Nucleus accumbens (tissue), 56 donors: ENCODE results near the gene PRKAG2.

Experiments used
- DNase-seq, 56 donors: peaks; one replicate each; lab custom pipeline; 2025; lab: John Stamatoyannopoulos, UW

The PRKAG2 gene

GRCh38 chr7:151780631-151781030 lies 96.3 kb downstream of the PRKAG2 start:
- DNase-seq: no peak

DNA sequence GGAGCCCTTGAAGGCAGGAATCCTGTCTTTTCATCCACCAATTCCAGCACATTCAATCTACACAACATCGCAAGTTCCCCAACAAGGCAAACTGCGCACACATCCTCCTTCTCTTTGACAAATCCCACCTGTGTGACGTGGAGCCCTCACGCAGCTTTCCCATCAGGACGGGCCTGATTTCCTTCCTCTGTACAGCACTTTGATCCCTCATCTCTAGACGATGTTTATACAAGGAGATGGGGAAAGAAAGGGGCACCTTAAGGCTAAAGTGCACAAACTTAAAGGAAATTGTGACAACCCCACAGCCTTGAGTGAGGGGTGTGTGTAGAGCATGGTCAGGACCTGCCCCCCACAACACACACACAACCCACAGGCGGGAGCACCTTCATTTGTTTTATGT lies 97.2 kb downstream of the PRKAG2 start:
- DNase-seq: no peak

DNA sequence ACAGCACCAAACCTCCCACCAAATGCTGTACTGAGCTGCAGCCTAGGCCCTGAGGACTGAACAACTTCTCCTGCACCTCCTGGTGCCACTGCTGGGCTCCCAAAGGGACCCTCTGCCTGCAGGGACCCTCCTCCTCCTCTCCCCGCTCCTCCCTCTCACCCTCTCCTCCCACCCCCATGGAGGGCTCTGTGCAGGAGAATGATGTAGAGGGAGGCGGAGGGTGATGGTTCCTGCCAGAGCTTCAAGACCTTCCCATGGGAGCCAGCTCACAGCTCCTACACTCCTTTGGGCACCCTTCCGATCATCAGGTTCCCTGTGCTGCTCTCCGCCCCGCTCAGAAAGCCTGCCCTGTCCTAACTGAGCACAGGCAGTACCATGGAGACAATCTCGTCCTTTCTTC lies 97.7 kb downstream of the PRKAG2 start:
- no peak for DNase-seq

- no peak for DNase-seq
Observed at GRCh38 chr7:151777908-151778670, 98.8 kb downstream of the PRKAG2 start.

DNA sequence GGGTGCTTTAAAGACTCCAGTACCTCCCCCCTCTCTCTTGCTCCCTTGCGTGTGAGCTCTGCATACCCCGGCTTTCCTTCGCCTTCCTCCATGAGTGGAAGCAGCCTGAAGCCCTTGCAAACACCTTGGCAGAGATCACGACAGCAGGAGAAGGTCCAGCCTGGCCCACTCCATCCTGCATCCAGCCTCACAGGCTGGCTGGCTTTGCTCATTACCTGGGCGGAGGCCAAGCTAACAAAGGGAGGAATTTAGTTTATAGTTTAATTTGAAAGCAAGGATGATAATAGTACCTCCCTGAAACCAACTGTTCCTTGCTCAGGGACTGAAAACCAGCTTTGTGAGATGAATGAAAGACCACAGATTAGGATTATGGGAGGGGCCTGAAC lies 99.4 kb downstream of the PRKAG2 start:
- DNase-seq: no peak

GRCh38 chr7:151776876-151777494 lies 99.9 kb downstream of the PRKAG2 start:
- DNase-seq: no peak

DNA sequence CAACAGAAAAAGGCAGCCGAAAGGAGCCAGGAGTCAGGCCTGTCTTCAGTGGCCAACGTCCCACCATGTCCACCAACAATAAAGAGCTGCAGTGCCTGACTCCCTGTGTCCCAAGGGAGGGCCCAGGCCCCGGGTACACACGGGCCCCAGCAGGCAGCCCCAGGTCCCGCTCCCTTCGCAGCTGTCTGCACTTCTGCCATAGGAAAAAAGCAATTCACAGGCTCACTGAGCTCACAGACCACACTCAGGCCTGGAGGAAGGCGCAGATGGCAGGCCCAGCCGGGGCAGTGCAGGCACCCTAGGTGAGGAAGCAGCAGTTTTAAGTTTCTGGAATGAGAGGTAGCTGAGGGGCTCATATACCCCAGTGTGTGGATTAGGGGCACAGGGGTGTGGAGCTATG lies 100.5 kb downstream of the PRKAG2 start:
- DNase-seq: no peak

DNA sequence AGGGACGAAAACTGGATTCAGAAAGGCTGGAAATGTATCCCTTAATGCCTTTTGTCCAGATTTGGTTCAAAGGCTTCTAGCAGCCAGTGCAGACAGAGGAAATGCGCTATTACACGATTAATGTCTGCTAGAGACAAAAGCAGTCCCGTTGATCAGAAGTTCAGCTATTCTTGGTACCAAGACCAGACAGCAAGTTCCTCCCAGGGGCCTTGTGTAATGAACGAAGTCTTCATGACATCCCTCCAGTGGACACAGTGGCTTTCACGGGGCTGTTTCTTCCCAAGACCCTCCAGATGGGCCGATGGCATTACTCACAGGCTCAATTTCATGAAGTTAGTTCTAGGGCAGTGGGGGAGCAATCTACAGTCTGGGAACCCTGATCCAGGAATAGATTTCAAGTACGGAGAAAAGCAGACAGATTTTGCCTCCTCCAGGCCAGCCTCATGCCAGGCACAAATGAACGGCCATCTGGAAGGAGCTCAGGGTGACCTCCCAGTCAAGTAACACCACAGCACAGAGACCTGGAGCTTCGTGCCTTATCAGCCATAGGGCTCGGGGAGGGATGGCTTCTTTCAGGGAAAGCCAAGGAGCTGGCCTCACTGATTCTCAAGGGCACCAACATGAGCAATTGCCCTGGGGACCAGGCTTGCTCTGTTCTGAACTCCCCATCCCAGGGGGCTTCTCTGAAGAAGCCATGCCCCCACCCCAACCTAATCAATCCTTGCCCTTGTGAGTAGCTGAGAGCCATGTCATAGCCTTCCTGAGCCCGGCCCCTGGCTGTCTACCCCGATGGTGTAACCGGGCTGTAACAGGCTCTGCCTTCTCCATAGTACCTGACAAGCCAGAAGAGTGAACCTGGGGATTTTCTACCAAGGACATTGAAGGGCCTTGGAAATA lies 101.1 kb downstream of the PRKAG2 start:
- DNase-seq: no peak

GRCh38 chr7:151774951-151775350 lies 102.0 kb downstream of the PRKAG2 start:
- no peak for DNase-seq

DNA sequence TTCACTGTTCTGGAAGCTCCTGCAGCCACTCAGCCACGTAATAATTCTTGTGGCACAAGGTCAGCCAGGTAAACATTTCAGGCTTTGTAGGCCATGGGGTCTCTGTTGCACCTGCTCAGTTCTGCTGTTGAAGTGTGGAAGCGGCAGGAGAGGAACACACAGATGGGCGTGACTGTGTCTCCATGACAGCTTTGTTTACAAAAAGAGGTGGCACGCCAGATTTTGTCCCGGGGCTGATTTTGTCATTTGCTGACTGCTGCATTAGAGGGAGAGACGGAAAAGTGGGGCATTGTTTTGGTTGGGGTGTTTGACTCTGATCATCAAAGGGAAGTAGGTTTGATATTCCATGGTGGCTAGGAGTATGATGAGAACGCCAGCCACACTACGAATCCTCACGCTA lies 103.1 kb downstream of the PRKAG2 start:
- no peak for DNase-seq

DNA sequence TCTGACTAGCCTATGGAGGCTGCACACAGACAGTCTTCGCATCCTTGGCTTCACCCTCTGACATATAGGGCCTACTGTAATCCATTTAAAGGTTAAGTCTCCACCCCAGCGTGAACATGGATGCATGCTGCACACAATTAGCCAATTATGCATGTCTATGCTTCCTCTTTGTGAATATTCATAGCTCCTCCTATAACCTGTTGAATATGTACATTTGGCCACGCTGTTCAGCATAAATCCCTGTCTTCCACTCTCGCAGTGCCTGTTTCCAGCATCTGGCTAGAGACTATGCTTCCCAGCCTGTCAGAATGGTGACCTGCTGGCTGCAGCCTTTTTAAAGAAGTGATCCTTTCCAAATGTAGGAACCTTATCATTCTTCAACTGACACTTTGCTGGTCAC lies 106.7 kb downstream of the PRKAG2 start:
- no peak for DNase-seq

- no peak for DNase-seq
Observed at GRCh38 chr7:151769188-151769821, 107.6 kb downstream of the PRKAG2 start.

DNA sequence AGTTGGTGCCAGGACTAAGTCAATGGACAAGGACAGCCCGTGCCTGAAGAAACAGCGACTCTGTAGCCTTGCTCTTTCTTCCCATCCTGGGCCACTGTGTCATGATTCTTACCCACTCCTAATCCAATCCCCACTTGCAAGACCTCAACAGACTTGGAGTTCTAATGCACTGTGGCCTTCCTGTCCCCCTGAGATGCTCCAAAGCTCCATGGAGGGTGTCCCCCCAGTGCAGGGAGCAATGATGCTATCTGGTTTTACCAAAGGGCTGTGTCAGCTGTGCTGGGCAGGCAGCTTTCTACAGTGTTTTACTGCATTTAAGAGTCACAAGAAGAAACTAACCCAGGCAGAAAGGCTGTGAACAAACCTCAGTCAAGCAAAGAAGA lies 108.1 kb downstream of the PRKAG2 start:
- no peak for DNase-seq

DNA sequence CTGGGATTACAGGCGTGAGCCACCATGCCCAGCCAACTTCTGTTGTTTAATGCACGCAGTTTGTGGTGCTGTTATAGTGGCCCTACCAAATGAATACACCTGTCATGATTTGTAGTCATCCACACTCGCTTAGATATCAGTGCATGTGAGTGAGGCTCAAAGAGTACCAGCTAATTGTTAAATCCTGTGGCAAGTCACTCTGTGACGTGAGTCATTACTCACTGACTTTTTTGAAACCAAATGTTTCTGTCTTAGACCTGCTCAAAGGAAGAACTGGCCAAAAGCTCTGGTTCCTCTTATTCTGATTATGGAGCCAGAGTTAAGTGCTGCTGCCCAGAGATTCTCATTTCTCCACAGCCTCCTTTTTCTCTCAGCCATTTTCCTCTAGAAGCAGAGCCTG lies 109.4 kb downstream of the PRKAG2 start:
- no peak for DNase-seq

- no peak for DNase-seq
Observed at GRCh38 chr7:151764056-151764920, 112.6 kb downstream of the PRKAG2 start.

- no peak for DNase-seq
Observed at GRCh38 chr7:151763420-151763984, 113.4 kb downstream of the PRKAG2 start.

DNA sequence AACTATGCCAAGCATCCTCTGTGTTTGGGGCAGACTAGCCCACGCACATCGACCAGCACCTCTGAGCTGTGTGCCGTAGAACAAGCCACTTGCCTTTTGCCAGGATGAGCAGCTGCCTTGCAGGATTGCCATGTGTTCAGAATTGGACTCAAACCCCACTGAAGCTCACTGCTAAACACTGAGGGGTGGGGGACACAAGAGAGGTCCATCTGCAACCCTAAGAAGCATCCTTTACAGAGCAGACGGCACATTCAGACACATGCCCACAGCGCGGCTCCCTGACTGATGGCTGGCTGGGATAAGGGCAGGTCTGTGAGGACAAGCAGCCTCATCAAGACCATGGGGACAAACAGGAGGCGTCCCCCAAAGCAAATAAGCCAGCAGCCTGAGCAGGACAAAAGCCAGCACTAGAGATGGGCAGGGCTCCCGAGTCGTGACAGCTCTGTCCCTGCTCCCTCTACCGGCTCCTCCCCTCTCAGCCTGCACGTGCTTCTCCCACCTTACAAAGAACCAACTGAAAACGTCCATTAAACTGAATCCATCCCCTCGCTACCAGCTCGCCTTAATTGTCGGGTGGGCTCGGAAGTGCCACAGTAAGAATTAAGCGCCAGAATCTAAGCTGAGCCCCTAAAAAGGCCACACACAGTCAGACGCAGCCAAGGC lies 114.2 kb downstream of the PRKAG2 start:
- no peak for DNase-seq

GRCh38 chr7:151761957-151762356 lies 115.0 kb downstream of the PRKAG2 start:
- DNase-seq: no peak

- no peak for DNase-seq
Observed at GRCh38 chr7:151761231-151761630, 115.7 kb downstream of the PRKAG2 start.
